B cell (primary cell): ENCODE data around the gene SARNP. TPM values are rescaled to one million over a fixed set of nuclear protein-coding genes. Genes with fewer than 3 reads are reported as not detected.

Experiments used
- ATAC-seq: fragments of 200-7000 bp; cut with Tn5 transposase; one replicate; pipeline ENCODE4 v1.10.0; 2021; ENCODE audit warnings: low read depth, mild to moderate bottlenecking, moderate number of reproducible peaks, moderate library complexity
- CTCF ChIA-PET: fragments of 350-600 bp; sonication (Branson Sonifier 250); formaldehyde crosslinking; loops from one replicate; lab custom pipeline; 2021; ENCODE audit warnings: antibody characterized with exemption, inconsistent platforms; lab: Charles Lee
- POLR2A ChIA-PET: fragments of 350-600 bp; sonication (Branson Sonifier 250); formaldehyde crosslinking; loops from one replicate; lab custom pipeline; 2021; ENCODE audit warnings: antibody characterized with exemption; lab: Charles Lee
- DNase-seq: peaks from one replicate; pipeline ENCODE4 v3.0.0; 2013
- H2AFZ ChIP-seq: 2 replicates; pipeline ENCODE4 v1.6.1; 2012; ENCODE audit warnings: mild to moderate bottlenecking, low read depth, low read length; ENCODE audit not compliant: insufficient read depth, poor library complexity, severe bottlenecking
- H3K27ac ChIP-seq, 2 donors: 1 replicate in 1 of 2; 2 replicates in 1 of 2; pipeline ENCODE4 v1.5.1; 2012 to 2013; ENCODE audit warnings: low read length in 2 of 2, mild to moderate bottlenecking in 2 of 2, moderate library complexity in 1 of 2
- H3K27me3 ChIP-seq, 4 experiments: fragments of 200-600 bp in 1 of 4; sonication (generic) in 1 of 4; replicated peaks in 1 of 4; 1 replicate in 2 of 4; 2 replicates in 2 of 4; pipeline versions ENCODE4 v1.6.1 to v1.7.0; 2013 to 2016; ENCODE audit warnings: low read length in 3 of 4, mild to moderate bottlenecking in 2 of 4, mixed read lengths in 1 of 4, moderate library complexity in 1 of 4; ENCODE audit not compliant: insufficient read depth in 4 of 4, control insufficient read depth in 3 of 4; ENCODE audit errors: control extremely low read depth in 1 of 4
- H3K36me3 ChIP-seq, 2 experiments: replicated peaks in 1 of 2; 1 replicate in 1 of 2; 2 replicates in 1 of 2; pipeline versions ENCODE4 v1.6.1 to v1.7.1; 2013; ENCODE audit warnings: low read length in 1 of 2; ENCODE audit not compliant: insufficient read depth in 2 of 2, control insufficient read depth in 1 of 2; ENCODE audit errors: control extremely low read depth in 1 of 2, extremely low read depth in 1 of 2
- H3K4me1 ChIP-seq, 2 donors: fragments of 200-600 bp in 1 of 2; sonication (generic) in 1 of 2; 1 replicate in 1 of 2; 2 replicates in 1 of 2; pipeline versions ENCODE4 v1.5.1 to v1.6.1; 2013 to 2017; ENCODE audit warnings: low read length in 2 of 2; ENCODE audit not compliant: control insufficient read depth in 2 of 2, insufficient read depth in 2 of 2
- H3K4me2 ChIP-seq: replicated peaks from 2 replicates; pipeline ENCODE3; 2012; ENCODE audit warnings: mild to moderate bottlenecking, low read depth, low read length; ENCODE audit not compliant: poor library complexity, severe bottlenecking
- H3K4me3 ChIP-seq, 5 experiments: fragments of 200-600 bp in 1 of 5; sonication (generic) in 1 of 5; 1 replicate in 3 of 5; 2 replicates in 2 of 5; pipeline versions ENCODE4 v1.5.1 to v1.7.0; 2011 to 2016; ENCODE audit warnings: low read length in 4 of 5, mild to moderate bottlenecking in 4 of 5, low read depth in 2 of 5, control low read depth in 1 of 5, moderate library complexity in 1 of 5; ENCODE audit not compliant: insufficient read depth in 1 of 5; ENCODE audit errors: control extremely low read depth in 1 of 5, extremely low read depth in 1 of 5
- H3K79me2 ChIP-seq: fragments of 200-600 bp; sonication (generic); one replicate; pipeline ENCODE4 v1.6.0; 2016; ENCODE audit warnings: low read length; ENCODE audit not compliant: control insufficient read depth, insufficient read depth
- H3K9ac ChIP-seq: fragments of 200-600 bp; sonication (generic); 2 replicates; pipeline ENCODE4 v1.6.1; 2017; ENCODE audit warnings: mild to moderate bottlenecking, low read length, moderate library complexity
- H3K9me3 ChIP-seq, 3 donors: one replicate each; pipeline versions ENCODE4 v1.6.1 to v1.7.1; 2013; ENCODE audit warnings: low read length in 2 of 3; ENCODE audit not compliant: control insufficient read depth in 2 of 3, insufficient read depth in 1 of 3; ENCODE audit errors: control extremely low read depth in 1 of 3
- H4K20me1 ChIP-seq: 2 replicates; pipeline ENCODE4 v1.6.0; 2012; ENCODE audit warnings: mild to moderate bottlenecking, low read length; ENCODE audit not compliant: insufficient read depth, control insufficient read depth, poor library complexity, severe bottlenecking
- H3K27ac Mint-ChIP-seq: one replicate; pipeline ENCODE4 v1.8.0; 2021; ENCODE audit warnings: mixed read lengths
- H3K27me3 Mint-ChIP-seq: one replicate; pipeline ENCODE4 v1.8.0; 2021; ENCODE audit warnings: mixed read lengths
- H3K4me1 Mint-ChIP-seq: one replicate; pipeline ENCODE4 v1.8.0; 2021; ENCODE audit warnings: mixed read lengths
- H3K4me3 Mint-ChIP-seq: one replicate; pipeline ENCODE4 v1.8.0; 2021; ENCODE audit warnings: mixed read lengths
- H3K9me3 Mint-ChIP-seq: one replicate; pipeline ENCODE4 v1.8.0; 2022; ENCODE audit warnings: mixed read lengths; ENCODE audit not compliant: insufficient read depth
- CTCF ChIP-seq: fragments of 200-600 bp; IDR thresholded peaks from one replicate; pipeline ENCODE4 v1.8.0; 2022; ENCODE audit warnings: antibody characterized with exemption, mild to moderate bottlenecking
- EZH2 ChIP-seq: IDR thresholded peaks from 2 replicates; pipeline ENCODE4 v1.6.1; 2012; ENCODE audit warnings: borderline replicate concordance, low read depth, mild to moderate bottlenecking, moderate library complexity, low read length; ENCODE audit not compliant: insufficient read depth, poor library complexity, severe bottlenecking
- WGBS: methylation state at CpG from one replicate; pipeline ENCODE4 v1.1.5; 2013; ENCODE audit warnings: missing lambda C conversion rate; ENCODE audit not compliant: insufficient coverage; 5-methylcytosine and 5-hydroxymethylcytosine counted together
- intact Hi-C: fragments of 100-400 bp; cut with micrococcal nuclease; formaldehyde crosslinking; loops from one replicate; pipeline ENCODE4 v1.10.0; 2022
- polyA plus RNA-seq: library from polyadenylated mRNA; depleted of rRNA; stranded (reverse); fragments of >200 nt; gene quantifications from 2 replicates; pipeline ENCODE4 v1.2.3, GENCODE V29; 2012
- total RNA-seq, 2 donors: library from RNA; stranded (reverse); fragments of 120-200 nt in 1 of 2; gene quantifications; 1 replicate in 1 of 2; 2 replicates in 1 of 2; pipeline versions ENCODE4 v1.2.3 to v1.2.4, GENCODE V29; 2013 to 2022

SARNP gene
- total and polyA plus RNA-seq, 2 donors (not counting 1 experiment from before 2014, with no cell fraction given) = 22.6 to 46.4 TPM

GRCh38 chr12:55757701-55758100, 59.8 kb downstream of the SARNP start:
- Mint-ChIP-seq H3K27ac (no peak overlapping the region), H3K27me3 (no peaks in the 10 kb centered on the region), H3K4me3 (no peak overlapping the region), H3K9me3 (no peaks in the 10 kb centered on the region), H3K4me1 (no peaks in the 10 kb centered on the region)
- no peaks in the 10 kb centered on the region for H3K9me3 ChIP-seq
- H3K27ac ChIP-seq = no peak overlapping the region
- H3K27me3 ChIP-seq = no peaks in the 10 kb centered on the region
- H3K79me2 ChIP-seq = no peaks in the 10 kb centered on the region
- H3K4me2 ChIP-seq = no peak overlapping the region
- POLR2A ChIA-PET = no interaction called here
- H3K9ac ChIP-seq = no peak overlapping the region
- intact Hi-C loops = no loop called here
- CTCF ChIA-PET = interaction anchor here (1.4 to 2.2 kb wide), 2 partner anchors 12 to 19 kb away, joined by 5 to 12 read pairs; no protein-coding TSS in a partner anchor
- H3K36me3 ChIP-seq = peaks cover 14 to 78% of the 10 kb centered on the region in 2 experiments
- H3K4me3 ChIP-seq = no peak overlapping the region
- no peak overlapping the region for H2AFZ ChIP-seq
- no peaks in the 10 kb centered on the region for H3K4me1 ChIP-seq
- peaks cover 4% of the 10 kb centered on the region for H4K20me1 ChIP-seq
- DNase-seq (no peak), ATAC-seq (no peak)
- WGBS = no CpG with 5 or more reads among the region's 2 CpGs
- TF ChIP-seq CTCF (no peak), EZH2 (no peak)

GRCh38 chr12:55755246-55755645, 62.3 kb downstream of the SARNP start:
- DNase-seq (no peak), ATAC-seq (no peak)
- H3K27me3 Mint-ChIP-seq = no peaks in the 10 kb centered on the region
- Histone ChIP-seq H3K9ac (no peak overlapping the region), H3K27ac (no peak overlapping the region), H3K9me3 (no peaks in the 10 kb centered on the region), H2AFZ (no peak overlapping the region), H3K79me2 (no peaks in the 10 kb centered on the region), H3K4me2 (no peak overlapping the region), H3K4me1 (no peaks in the 10 kb centered on the region), H3K36me3 (peaks cover 12 to 82% of the 10 kb centered on the region in 2 experiments), H3K4me3 (no peak overlapping the region), H3K27me3 (no peaks in the 10 kb centered on the region), H4K20me1 (peaks cover 4% of the 10 kb centered on the region)
- H3K4me1 Mint-ChIP-seq = no peaks in the 10 kb centered on the region
- no peaks in the 10 kb centered on the region for H3K9me3 Mint-ChIP-seq
- no peak overlapping the region for H3K27ac Mint-ChIP-seq
- TF ChIP-seq CTCF (no peak), EZH2 (no peak)
- ChIA-PET POLR2A (no interaction called here), CTCF (interaction anchor here (1.2 to 4.7 kb wide), 4 partner anchors 15 to 241 kb away, joined by 3 to 19 read pairs (median 4); no protein-coding TSS in a partner anchor)
- no CpG with 5 or more reads among the region's 2 CpGs for WGBS
- intact Hi-C loops = no loop called here
- H3K4me3 Mint-ChIP-seq = no peak overlapping the region
